Measurements from ENCODE around the gene KRTAP10-7. TPM values are rescaled to one million over a fixed set of nuclear protein-coding genes. Genes with fewer than 3 reads are reported as not detected.

KRTAP10-7 gene
- total RNA-seq, 2 experiments from 2014 or later = not detected

DNA sequence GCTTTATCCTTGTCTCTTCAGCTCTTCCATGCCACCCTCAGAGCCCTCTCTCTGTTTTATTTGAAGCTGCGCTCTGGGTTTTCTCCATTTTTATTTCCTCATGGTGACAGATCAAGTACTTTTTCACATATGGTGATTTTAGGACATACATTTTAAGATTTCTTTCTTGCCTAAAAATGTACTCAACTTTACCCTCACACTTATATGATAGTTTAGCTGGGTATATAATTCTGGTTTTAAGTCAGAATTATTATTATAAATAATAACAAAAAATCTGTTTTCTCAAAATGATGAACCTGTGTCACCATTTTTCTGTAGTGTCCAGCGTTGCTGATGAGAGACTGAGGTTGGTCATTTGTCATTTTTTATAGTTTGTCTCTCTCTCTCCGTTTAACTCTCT is 19.2 kb upstream of the KRTAP10-7 start:
- no TSS peak for BruUV-seq (replicated peaks)
- H3K9me3 ChIP-seq (ENCODE audit: low read length) = peaks cover 10% of the 10 kb centered on the region; the same call in 1 of the 2 replicates
- H2AFZ ChIP-seq (ENCODE audit: low read length) = no peak overlapping the region
- no peak overlapping the region for H3K4me2 ChIP-seq (ENCODE audit: low read length)
- ChIA-PET POLR2A (no interaction called here), CTCF (ENCODE audit: unreplicated experiment) (no interaction called here)
- no peak for DNase-seq (ENCODE audit: low spot score)
- TF ChIP-seq, protein P1, sequence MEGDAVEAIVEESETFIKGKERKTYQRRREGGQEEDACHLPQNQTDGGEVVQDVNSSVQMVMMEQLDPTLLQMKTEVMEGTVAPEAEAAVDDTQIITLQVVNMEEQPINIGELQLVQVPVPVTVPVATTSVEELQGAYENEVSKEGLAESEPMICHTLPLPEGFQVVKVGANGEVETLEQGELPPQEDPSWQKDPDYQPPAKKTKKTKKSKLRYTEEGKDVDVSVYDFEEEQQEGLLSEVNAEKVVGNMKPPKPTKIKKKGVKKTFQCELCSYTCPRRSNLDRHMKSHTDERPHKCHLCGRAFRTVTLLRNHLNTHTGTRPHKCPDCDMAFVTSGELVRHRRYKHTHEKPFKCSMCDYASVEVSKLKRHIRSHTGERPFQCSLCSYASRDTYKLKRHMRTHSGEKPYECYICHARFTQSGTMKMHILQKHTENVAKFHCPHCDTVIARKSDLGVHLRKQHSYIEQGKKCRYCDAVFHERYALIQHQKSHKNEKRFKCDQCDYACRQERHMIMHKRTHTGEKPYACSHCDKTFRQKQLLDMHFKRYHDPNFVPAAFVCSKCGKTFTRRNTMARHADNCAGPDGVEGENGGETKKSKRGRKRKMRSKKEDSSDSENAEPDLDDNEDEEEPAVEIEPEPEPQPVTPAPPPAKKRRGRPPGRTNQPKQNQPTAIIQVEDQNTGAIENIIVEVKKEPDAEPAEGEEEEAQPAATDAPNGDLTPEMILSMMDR (conservative IDR thresholded peaks at IDR 0.05; ENCODE audit: low read length) = no peak
- TF ChIP-seq EZH2phosphoT487 (IDR thresholded peaks at IDR 0.05; ENCODE audit: borderline replicate concordance, low read depth, low read length) = no peak
- H4K20me1 ChIP-seq (ENCODE audit: insufficient read depth, low read length) = no peaks in the 10 kb centered on the region
- H3K36me3 ChIP-seq (ENCODE audit: insufficient read depth, low read length) = no peaks in the 10 kb centered on the region
- no peaks in the 10 kb centered on the region for H3K79me2 ChIP-seq (ENCODE audit: insufficient read depth, low read depth, low read length)
- intact Hi-C loops (cut with micrococcal nuclease; ENCODE audit: unreplicated experiment) = no loop called here
- H3K27ac ChIP-seq (ENCODE audit: low read depth, low read length, poor library complexity, severe bottlenecking) = no peak overlapping the region
- H3K9me2 ChIP-seq (ENCODE audit: insufficient read depth, low read length) = no peaks in the 10 kb centered on the region
- H3K4me1 ChIP-seq (ENCODE audit: insufficient read depth, low read length, poor library complexity, severe bottlenecking) = no peaks in the 10 kb centered on the region
- H3K4me3 ChIP-seq (ENCODE audit: low read depth, low read length, poor library complexity, severe bottlenecking) = no peak overlapping the region

DNA sequence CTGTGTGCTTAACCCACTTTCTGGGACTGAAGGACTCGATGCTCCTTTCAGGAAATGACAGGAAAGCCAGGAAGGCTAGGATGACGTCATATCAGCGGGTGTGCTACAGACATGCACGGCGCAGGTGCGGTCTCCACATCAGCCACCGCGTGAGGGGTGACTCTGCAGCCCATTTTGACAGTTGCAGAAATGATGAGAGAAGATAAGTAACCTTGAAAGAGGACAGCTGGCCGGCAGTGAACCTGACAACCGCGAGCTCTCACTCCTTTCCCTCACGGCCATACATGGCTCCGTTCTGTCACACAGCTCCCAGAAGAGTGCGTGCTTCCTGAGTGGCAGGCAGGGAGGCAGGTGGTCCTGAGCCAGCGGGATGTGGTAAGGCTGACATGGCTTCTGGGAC is 18.3 kb upstream of the KRTAP10-7 start:
- CTCF ChIA-PET (ENCODE audit: unreplicated experiment) = no interaction called here
- BruUV-seq (replicated peaks) = no TSS peak
- no peak overlapping the region for H2AFZ ChIP-seq (ENCODE audit: low read length)
- no peak for TF ChIP-seq EZH2phosphoT487 (IDR thresholded peaks at IDR 0.05; ENCODE audit: borderline replicate concordance, low read depth, low read length)
- TF ChIP-seq, protein P1 (conservative IDR thresholded peaks at IDR 0.05; ENCODE audit: low read length) = no peak
- no peaks in the 10 kb centered on the region for H3K9me2 ChIP-seq (ENCODE audit: insufficient read depth, low read length)
- H3K4me1 ChIP-seq (ENCODE audit: insufficient read depth, low read length, poor library complexity, severe bottlenecking) = no peaks in the 10 kb centered on the region
- H3K4me2 ChIP-seq (ENCODE audit: low read length) = no peak overlapping the region
- no peak overlapping the region for H3K27ac ChIP-seq (ENCODE audit: low read depth, low read length, poor library complexity, severe bottlenecking)
- POLR2A ChIA-PET = no interaction called here
- intact Hi-C loops (cut with micrococcal nuclease; ENCODE audit: unreplicated experiment) = no loop called here
- DNase-seq (ENCODE audit: low spot score) = no peak
- no peak overlapping the region for H3K4me3 ChIP-seq (ENCODE audit: low read depth, low read length, poor library complexity, severe bottlenecking)
- H4K20me1 ChIP-seq (ENCODE audit: insufficient read depth, low read length) = no peaks in the 10 kb centered on the region
- H3K9me3 ChIP-seq (ENCODE audit: low read length) = peaks cover 10% of the 10 kb centered on the region; the same call in 1 of the 2 replicates
- H3K79me2 ChIP-seq (ENCODE audit: insufficient read depth, low read depth, low read length) = no peaks in the 10 kb centered on the region
- no peaks in the 10 kb centered on the region for H3K36me3 ChIP-seq (ENCODE audit: insufficient read depth, low read length)

DNA sequence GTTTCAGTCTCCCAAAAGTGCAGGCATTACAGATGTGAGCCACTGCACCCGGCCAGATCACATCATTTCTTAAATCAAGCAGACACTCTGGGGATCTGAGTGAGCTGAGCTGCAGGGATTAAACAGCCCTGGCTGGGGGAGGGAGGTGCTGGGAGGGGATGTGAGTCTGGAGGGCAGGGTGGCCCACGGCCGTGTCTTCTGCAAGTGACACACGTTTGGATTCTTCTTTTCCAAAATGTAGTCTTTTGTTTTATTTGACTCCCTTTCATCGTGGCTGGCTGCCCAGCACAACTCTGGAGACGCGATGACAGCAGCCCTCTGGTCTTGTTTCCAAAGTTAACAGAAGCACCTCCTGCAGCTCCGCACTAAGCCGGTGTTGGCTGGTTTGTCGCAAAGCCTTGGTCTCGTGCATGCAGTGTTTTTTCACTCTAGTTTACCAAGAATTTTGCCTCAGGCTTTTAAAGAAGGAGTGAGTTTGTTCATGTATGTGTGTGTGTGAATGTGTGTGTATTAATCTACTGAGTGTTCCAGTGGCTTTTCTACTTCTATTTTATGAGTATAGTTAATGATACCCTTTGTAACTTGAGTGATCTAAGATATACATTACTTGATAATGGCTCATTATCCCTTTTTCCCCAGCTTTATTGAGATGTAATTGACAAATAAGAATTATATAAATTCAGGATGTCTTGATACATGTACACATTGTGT is 17.2 kb upstream of the KRTAP10-7 start:
- no peaks in the 10 kb centered on the region for H3K36me3 ChIP-seq (ENCODE audit: insufficient read depth, low read length)
- H3K4me1 ChIP-seq (ENCODE audit: insufficient read depth, low read length, poor library complexity, severe bottlenecking) = no peaks in the 10 kb centered on the region
- H4K20me1 ChIP-seq (ENCODE audit: insufficient read depth, low read length) = no peaks in the 10 kb centered on the region
- POLR2A ChIA-PET = no interaction called here
- no peak overlapping the region for H2AFZ ChIP-seq (ENCODE audit: low read length)
- H3K9me3 ChIP-seq (ENCODE audit: low read length) = peaks cover 10% of the 10 kb centered on the region; the same call in 1 of the 2 replicates
- CTCF ChIA-PET (ENCODE audit: unreplicated experiment) = no interaction called here
- DNase-seq (ENCODE audit: low spot score) = no peak
- no peak overlapping the region for H3K4me3 ChIP-seq (ENCODE audit: low read depth, low read length, poor library complexity, severe bottlenecking)
- BruUV-seq (replicated peaks) = no TSS peak
- no peak overlapping the region for H3K4me2 ChIP-seq (ENCODE audit: low read length)
- H3K27ac ChIP-seq (ENCODE audit: low read depth, low read length, poor library complexity, severe bottlenecking) = no peak overlapping the region
- intact Hi-C loops (cut with micrococcal nuclease; ENCODE audit: unreplicated experiment) = no loop called here
- no peaks in the 10 kb centered on the region for H3K9me2 ChIP-seq (ENCODE audit: insufficient read depth, low read length)
- no peaks in the 10 kb centered on the region for H3K79me2 ChIP-seq (ENCODE audit: insufficient read depth, low read depth, low read length)
- TF ChIP-seq, protein P1 (conservative IDR thresholded peaks at IDR 0.05; ENCODE audit: low read length) = no peak
- TF ChIP-seq EZH2phosphoT487 (IDR thresholded peaks at IDR 0.05; ENCODE audit: borderline replicate concordance, low read depth, low read length) = no peak
